22Rv1 (cell line): ENCODE results near the gene E2F1.

Experiments
- CTCF ChIP-seq: fragments of 450-650 bp; IDR thresholded peaks from 2 replicates; pipeline ENCODE4 v1.5.1; 2017; ENCODE audit warnings: mild to moderate bottlenecking
- ZFX ChIP-seq: fragments of 450-650 bp; IDR thresholded peaks from 2 replicates; pipeline ENCODE4 v1.6.1; 2017; ENCODE audit warnings: antibody characterized with exemption, borderline replicate concordance

GRCh38 chr20:33672426-33673113 is 13.6 kb downstream of the E2F1 start:
- no peak for TF ChIP-seq CTCF
- TF ChIP-seq ZFX = no peak
